Suppressor macrophage treated with lipopolysaccharide for 1 hour (primary cell): ENCODE measurements around the gene UAP1L1.
"Not testable (repeated sequence)": the region's sequence is repeated elsewhere in the genome, so short reads cannot be mapped to it uniquely, and the experiment has no call there.

Experiments used
- DNase-seq, 3 donors: peaks; one replicate each; pipeline ENCODE4 v3.0.0-alpha.2; 2020 to 2022

The UAP1L1 gene

DNA sequence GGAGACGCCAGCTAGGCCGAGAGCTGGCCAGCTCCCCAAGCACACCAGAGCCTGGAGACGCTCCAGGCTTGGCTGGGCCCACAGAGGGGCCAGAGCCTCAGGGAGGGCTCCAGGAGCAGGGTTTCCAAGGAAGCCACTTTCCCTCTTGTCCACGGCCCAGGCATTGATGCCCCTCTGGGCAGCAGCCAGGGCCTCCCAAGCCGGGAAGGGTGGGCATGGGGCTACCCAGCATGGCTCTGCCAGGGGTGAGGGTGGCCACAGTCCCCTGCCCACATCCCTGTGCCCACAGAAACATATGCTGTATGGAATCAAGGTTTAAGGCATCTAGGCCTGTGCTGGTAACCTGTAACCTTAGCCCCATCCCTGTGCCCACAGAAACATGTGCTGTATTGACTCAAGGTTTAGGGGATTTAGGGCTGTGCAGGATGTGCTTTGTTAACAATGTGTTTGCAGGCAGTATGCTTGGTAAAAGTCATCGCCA is 38.8 kb downstream of the UAP1L1 start:
- no peak for DNase-seq

- DNase-seq = no peak
Observed at GRCh38 chr9:137116728-137117127, 39.4 kb downstream of the UAP1L1 start.

GRCh38 chr9:137117269-137117731 is 40.0 kb downstream of the UAP1L1 start:
- no peak for DNase-seq

DNA sequence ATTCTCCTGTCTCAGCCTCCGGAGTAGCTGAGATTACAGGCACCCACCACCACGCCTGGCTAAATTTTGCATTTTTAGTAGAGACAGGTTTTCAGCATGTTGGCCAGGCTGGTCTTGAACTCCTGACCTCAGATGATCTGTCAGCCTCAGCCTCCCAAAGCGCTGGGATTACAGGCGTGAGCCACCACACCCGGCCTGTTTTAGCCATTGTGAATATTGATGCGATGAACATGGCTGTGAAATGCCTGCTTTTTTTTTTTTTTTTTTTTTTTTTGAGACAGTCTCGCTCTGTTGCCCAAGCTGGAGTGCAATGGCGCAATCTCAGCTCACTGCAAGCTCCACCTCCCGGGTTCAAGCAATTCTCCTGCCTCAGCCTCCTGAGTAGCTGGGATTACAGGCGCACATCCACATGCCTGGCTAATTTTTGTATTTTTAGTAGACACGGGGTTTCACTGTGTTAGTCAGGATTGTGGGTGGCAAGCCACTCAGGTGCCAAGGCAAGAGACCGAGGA is 40.8 kb downstream of the UAP1L1 start:
- DNase-seq = not testable (repeated sequence)

GRCh38 chr9:137121927-137122795 is 44.8 kb downstream of the UAP1L1 start:
- not testable (repeated sequence) for DNase-seq

GRCh38 chr9:137122796-137123467 is 45.6 kb downstream of the UAP1L1 start:
- not testable (repeated sequence) for DNase-seq

GRCh38 chr9:137123468-137123837 is 46.1 kb downstream of the UAP1L1 start:
- DNase-seq = no peak

DNA sequence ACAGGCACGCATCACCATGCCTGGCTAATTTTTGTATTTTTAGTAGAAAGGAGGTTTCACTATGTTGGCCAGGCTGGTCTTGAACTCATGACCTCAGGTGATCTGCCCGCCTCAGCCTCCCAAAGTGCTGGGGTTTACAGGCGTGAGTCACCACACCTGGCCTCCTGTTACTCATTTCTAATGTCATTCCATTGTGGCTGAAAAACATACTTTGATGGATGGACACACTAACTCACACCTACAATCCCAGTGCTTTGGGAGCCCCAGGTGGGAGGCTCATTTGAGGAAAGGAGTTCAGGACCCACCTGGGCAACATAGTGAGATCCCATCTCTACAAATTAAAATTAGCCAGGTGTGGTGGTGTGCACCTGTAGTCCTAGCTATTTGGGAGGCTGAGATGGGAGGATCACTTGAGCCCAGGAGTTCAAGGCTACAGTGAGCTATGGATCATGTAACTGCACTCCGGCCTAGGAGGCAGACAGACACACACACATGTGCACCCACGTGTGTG is 46.7 kb downstream of the UAP1L1 start:
- not testable (repeated sequence) for DNase-seq

DNA sequence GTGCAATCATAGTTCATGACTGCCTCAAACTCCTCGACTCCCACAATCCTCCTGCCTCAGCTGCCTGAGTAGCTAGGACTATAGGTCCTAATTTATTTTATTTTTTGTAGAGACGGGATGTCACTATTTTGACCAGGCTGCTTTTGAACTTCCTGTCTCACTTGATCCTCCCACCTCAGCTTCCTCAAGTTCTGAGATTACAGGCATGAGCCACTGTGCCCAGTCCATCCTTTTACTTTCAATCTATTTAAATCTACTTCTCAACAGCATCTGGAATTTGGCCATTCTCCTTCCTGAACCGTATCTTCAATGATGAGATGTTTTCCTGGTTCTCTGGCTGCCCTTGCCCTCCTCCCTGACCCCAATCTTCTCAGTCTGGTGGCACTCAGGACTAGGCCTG is 49.5 kb downstream of the UAP1L1 start:
- DNase-seq = peak in 2 of 3 donors; percentile 35 to 37

- peak; percentile 75 to 81 (median 81) for DNase-seq
Observed at GRCh38 chr9:137127301-137128157, 50.2 kb downstream of the UAP1L1 start.

DNA sequence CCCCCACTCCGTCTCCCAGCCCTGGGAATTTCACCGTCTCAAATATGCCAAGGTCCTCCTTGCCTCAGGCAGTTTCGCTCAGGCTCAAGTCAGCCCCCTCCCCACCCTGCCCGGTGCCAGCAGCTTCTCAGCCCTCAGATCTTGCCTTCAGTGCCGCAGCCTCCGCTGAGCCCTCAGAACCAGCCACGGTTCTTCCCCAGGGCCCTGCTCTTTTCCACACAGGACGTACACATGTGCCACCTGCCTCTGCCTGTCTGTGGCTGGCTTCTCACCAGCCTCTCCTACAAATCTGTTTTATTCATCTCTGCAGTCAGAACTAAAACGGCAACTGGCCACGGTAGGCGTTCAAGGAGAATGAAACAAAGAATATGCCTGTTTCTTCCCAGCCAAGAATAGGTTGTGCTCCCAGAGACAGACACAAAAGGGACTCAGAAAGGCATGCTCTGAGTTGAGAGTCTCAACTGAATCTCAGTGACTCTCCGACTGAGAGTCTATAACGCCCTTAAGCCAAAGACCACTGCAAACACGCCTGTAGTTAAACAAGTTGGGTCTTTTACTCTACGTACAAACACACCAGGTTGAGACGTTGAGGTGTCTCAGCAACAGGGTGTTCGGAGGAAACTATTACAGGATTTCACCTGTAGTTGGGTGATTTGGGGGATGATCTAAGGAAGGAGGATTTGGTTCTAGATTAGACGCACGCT is 51.0 kb downstream of the UAP1L1 start:
- DNase-seq = no peak

DNA sequence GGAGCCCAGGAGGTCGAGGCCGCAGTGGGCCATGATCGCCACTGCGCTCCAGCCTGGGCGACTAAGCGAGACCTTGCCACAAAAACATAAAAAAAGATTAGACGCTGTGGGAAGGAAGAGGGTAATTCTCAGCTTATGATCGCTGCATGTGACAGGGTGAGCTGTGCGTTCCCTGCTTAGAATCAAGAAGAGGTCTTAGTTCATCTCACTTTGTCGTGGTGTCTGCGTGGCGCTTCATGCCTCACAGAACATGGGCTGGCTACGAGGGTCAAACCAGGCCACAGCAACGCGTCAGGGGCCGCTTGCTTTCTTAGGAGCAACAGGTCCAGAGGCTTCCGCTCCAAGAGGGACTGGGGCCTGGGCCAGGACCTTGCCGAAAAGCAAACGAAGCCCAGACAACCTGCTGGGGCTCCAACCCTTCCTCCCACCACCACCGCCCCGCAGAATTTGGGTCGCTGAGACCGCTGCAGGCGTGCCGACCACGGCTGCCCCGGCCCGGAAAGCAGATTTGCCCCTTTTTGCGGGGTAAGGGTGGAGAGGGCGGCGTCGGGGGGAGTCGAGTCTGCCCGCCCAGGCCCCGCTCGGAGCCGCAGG is 51.6 kb downstream of the UAP1L1 start:
- DNase-seq = no peak

DNA sequence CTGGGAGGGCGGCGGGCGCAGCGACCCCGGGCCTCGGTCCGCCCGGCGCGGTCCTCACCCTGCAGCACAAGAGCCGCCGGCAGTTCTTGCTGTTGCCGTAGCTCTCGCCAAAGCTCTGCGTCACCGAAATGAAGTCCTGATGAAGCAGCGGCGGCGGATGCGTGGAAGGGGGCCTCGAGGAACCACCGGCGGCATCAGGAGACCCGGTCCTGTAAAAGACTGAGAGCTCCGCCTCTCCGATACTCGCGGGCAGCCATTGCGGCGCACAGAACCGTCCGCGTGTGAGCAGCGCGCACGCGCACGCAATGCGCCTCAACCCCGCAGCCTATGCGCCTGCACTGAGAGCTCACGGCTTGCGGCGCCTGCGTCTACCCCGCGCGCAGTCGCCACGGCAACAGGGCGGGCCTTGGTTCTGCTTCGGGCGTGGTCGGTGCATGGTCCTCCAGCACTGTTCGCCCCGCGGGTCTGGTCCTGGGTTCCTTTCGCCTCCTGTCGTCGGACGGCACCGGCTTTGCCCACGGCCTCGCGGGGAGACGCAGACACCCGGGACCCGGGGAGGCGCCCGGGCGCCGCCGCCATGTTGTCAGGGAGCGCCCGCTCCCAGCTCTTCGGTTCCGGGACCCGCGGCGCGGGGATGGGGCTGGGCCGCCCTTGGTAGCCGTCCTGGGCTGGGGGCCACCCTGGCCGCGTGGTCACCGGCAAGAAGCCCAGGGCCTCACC is 52.3 kb downstream of the UAP1L1 start:
- peak; percentile 92 to 96 (median 95) for DNase-seq

- no peak for DNase-seq
Observed at GRCh38 chr9:137130176-137130755, 52.9 kb downstream of the UAP1L1 start.
